IMR-90 (cell line): ENCODE data around the gene CERT1. TPM values are rescaled to one million over a fixed set of nuclear protein-coding genes. Genes with fewer than 3 reads are reported as not detected.
A peak's percentile ranks its signal among the peaks of the same experiment; 100 is the strongest.

ENCODE experiments used
- ATAC-seq: fragments of 200-7000 bp; cut with Tn5 transposase; 2 replicates; pipeline ENCODE4 v1.9.1; 2020; ENCODE audit warnings: low read depth, mild to moderate bottlenecking, moderate library complexity
- BruUV-seq: library from RNA; stranded (reverse); fragments of 400-500 nt; replicated peaks from 2 replicates; lab custom pipeline; 2021; lab: Mats Ljungman, UMichigan
- CTCF ChIA-PET: fragments of 300-600 bp; formaldehyde crosslinking; extraction: SDS; loops from one replicate; lab custom pipeline; 2021; ENCODE audit warnings: antibody characterized with exemption; lab: Yijun Ruan, JAX
- POLR2A ChIA-PET: fragments of 300-600 bp; sonication (Branson Sonifier 250); formaldehyde crosslinking; loops from one replicate; lab custom pipeline; 2022; ENCODE audit warnings: antibody characterized with exemption; ENCODE audit not compliant: unreplicated experiment; lab: Charles Lee
- DNase-seq: peaks from one replicate; pipeline ENCODE4 v3.0.0; 2013
- H2AFZ ChIP-seq: replicated peaks from 2 replicates; pipeline ENCODE3; 2013; ENCODE audit warnings: low read length, mild to moderate bottlenecking; ENCODE audit not compliant: poor library complexity
- H2AK5ac ChIP-seq: 2 replicates; pipeline ENCODE4 v1.6.1; 2013; ENCODE audit warnings: low read depth, low read length, inconsistent platforms
- H2AK9ac ChIP-seq: replicated peaks from 2 replicates; pipeline ENCODE3; 2013; ENCODE audit warnings: mild to moderate bottlenecking, low read depth, low read length, moderate library complexity; ENCODE audit not compliant: poor library complexity
- H2BK120ac ChIP-seq: 2 replicates; pipeline ENCODE4 v1.6.1; 2013; ENCODE audit warnings: low read depth, low read length, inconsistent platforms
- H2BK15ac ChIP-seq: 3 replicates; pipeline ENCODE4 v1.6.1; 2013; ENCODE audit warnings: low read depth, low read length, inconsistent platforms
- H2BK20ac ChIP-seq: 2 replicates; pipeline ENCODE4 v1.6.1; 2013; ENCODE audit warnings: low read depth, mild to moderate bottlenecking, inconsistent platforms, low read length, moderate library complexity
- H2BK5ac ChIP-seq: 2 replicates; pipeline ENCODE4 v1.6.1; 2013; ENCODE audit warnings: mild to moderate bottlenecking, low read depth, low read length, inconsistent platforms; ENCODE audit not compliant: poor library complexity, severe bottlenecking
- H3K14ac ChIP-seq: replicated peaks from 2 replicates; pipeline ENCODE4 v1.6.1; 2013; ENCODE audit warnings: low read depth, low read length, inconsistent platforms
- H3K18ac ChIP-seq: 2 replicates; pipeline ENCODE4 v1.6.1; 2013; ENCODE audit warnings: low read depth, low read length, control low read depth
- H3K23ac ChIP-seq: 2 replicates; pipeline ENCODE4 v1.6.1; 2013; ENCODE audit warnings: low read depth, low read length, inconsistent platforms
- H3K27ac ChIP-seq: 2 replicates; pipeline ENCODE4 v1.5.1; 2013; ENCODE audit warnings: mild to moderate bottlenecking, control low read depth, low read length; ENCODE audit not compliant: insufficient read depth
- H3K27me3 ChIP-seq: 2 replicates; pipeline ENCODE4 v1.6.1; 2013; ENCODE audit warnings: low read length; ENCODE audit not compliant: control insufficient read depth, insufficient read depth
- H3K36me3 ChIP-seq: 2 replicates; pipeline ENCODE4 v1.6.1; 2013; ENCODE audit warnings: low read length, mixed read lengths; ENCODE audit not compliant: control insufficient read depth, insufficient read depth
- H3K4ac ChIP-seq: 2 replicates; pipeline ENCODE4 v1.6.1; 2013; ENCODE audit warnings: low read depth, low read length, inconsistent platforms
- H3K4me1 ChIP-seq: 2 replicates; pipeline ENCODE4 v1.6.1; 2013; ENCODE audit warnings: low read length, mixed read lengths; ENCODE audit not compliant: control insufficient read depth, insufficient read depth
- H3K4me2 ChIP-seq: 2 replicates; pipeline ENCODE4 v1.6.1; 2013; ENCODE audit warnings: low read depth, mild to moderate bottlenecking, control low read depth, low read length, moderate library complexity
- H3K4me3 ChIP-seq: 2 replicates; pipeline ENCODE4 v1.5.1; 2013; ENCODE audit warnings: low read depth, mild to moderate bottlenecking, control low read depth, low read length, moderate library complexity; ENCODE audit not compliant: insufficient read depth
- H3K56ac ChIP-seq: 2 replicates; pipeline ENCODE4 v1.6.1; 2013; ENCODE audit warnings: low read length, inconsistent platforms; ENCODE audit not compliant: insufficient read depth; ENCODE audit errors: extremely low read depth
- H3K79me1 ChIP-seq, 2 experiments: 2 replicates each; pipeline ENCODE4 v1.6.1; 2013; ENCODE audit warnings: low read length in 2 of 2, inconsistent platforms in 1 of 2, low read depth in 1 of 2
- H3K9ac ChIP-seq: 2 replicates; pipeline ENCODE4 v1.6.1; 2013; ENCODE audit warnings: low read depth, low read length, control low read depth
- H3K9me1 ChIP-seq: 2 replicates; pipeline ENCODE4 v1.6.1; 2013; ENCODE audit warnings: low read length, inconsistent platforms; ENCODE audit not compliant: insufficient read depth
- H3K9me3 ChIP-seq: 2 replicates; pipeline ENCODE4 v1.6.1; 2013; ENCODE audit warnings: low read length; ENCODE audit not compliant: control insufficient read depth, insufficient read depth
- H4K20me1 ChIP-seq: 2 replicates; pipeline ENCODE4 v1.6.1; 2013; ENCODE audit warnings: low read length, inconsistent platforms; ENCODE audit not compliant: insufficient read depth
- H4K5ac ChIP-seq: 2 replicates; pipeline ENCODE4 v1.6.1; 2013; ENCODE audit warnings: mild to moderate bottlenecking, low read depth, low read length, control low read depth
- H4K8ac ChIP-seq, 2 experiments: 2 replicates each; pipeline ENCODE4 v1.6.1; 2013; ENCODE audit warnings: low read depth in 2 of 2, low read length in 2 of 2, control low read depth in 1 of 2, inconsistent platforms in 1 of 2
- H4K91ac ChIP-seq: 2 replicates; pipeline ENCODE4 v1.6.1; 2013; ENCODE audit warnings: low read depth, low read length, inconsistent platforms; ENCODE audit not compliant: insufficient read depth
- BHLHE40 ChIP-seq: fragments of 150-350 bp; IDR thresholded peaks from 2 replicates; pipeline ENCODE4 v1.6.1; 2016; ENCODE audit warnings: mild to moderate bottlenecking, low read depth, low read length
- CEBPB ChIP-seq: IDR thresholded peaks from 2 replicates; pipeline ENCODE4 v1.6.1; 2012; ENCODE audit warnings: low read depth, low read length, improper control_type of control experiment
- CHD1 ChIP-seq: IDR thresholded peaks from 2 replicates; pipeline ENCODE4 v1.6.1; 2012; ENCODE audit warnings: low read depth, low read length, improper control_type of control experiment
- ELK1 ChIP-seq: fragments of 150-350 bp; IDR thresholded peaks from 2 replicates; pipeline ENCODE4 v1.6.1; 2016; ENCODE audit warnings: low read depth, mild to moderate bottlenecking, low read length, moderate library complexity, borderline replicate concordance
- FOS ChIP-seq: fragments of 150-350 bp; IDR thresholded peaks from 2 replicates; pipeline ENCODE4 v1.6.1; 2016; ENCODE audit warnings: low read depth, low read length
- MAFK ChIP-seq: IDR thresholded peaks from 2 replicates; pipeline ENCODE4 v1.6.1; 2012; ENCODE audit warnings: low read depth, low read length, improper control_type of control experiment
- MAZ ChIP-seq: IDR thresholded peaks from 2 replicates; pipeline ENCODE4 v1.6.1; 2012; ENCODE audit warnings: low read depth, mild to moderate bottlenecking, low read length, improper control_type of control experiment, moderate library complexity, borderline replicate concordance
- MXI1 ChIP-seq: IDR thresholded peaks from 2 replicates; pipeline ENCODE4 v1.6.1; 2012; ENCODE audit warnings: low read depth, mild to moderate bottlenecking, low read length, moderate library complexity, borderline replicate concordance
- NFE2L2 ChIP-seq: fragments of 150-350 bp; IDR thresholded peaks from 2 replicates; pipeline ENCODE4 v1.6.1; 2016; ENCODE audit warnings: low read depth, mild to moderate bottlenecking, low read length
- POLR2A ChIP-seq: IDR thresholded peaks from 2 replicates; pipeline ENCODE4 v1.6.1; 2012; ENCODE audit warnings: mild to moderate bottlenecking, low read depth, low read length
- RAD21 ChIP-seq: IDR thresholded peaks from 2 replicates; pipeline ENCODE4 v1.6.1; 2012; ENCODE audit warnings: low read length, improper control_type of control experiment
- RCOR1 ChIP-seq: IDR thresholded peaks from 2 replicates; pipeline ENCODE4 v1.6.1; 2012; ENCODE audit warnings: mild to moderate bottlenecking, low read length, improper control_type of control experiment; ENCODE audit not compliant: insufficient replicate concordance
- RFX5 ChIP-seq: IDR thresholded peaks from 2 replicates; pipeline ENCODE4 v1.8.0; 2012; ENCODE audit warnings: low read depth, mild to moderate bottlenecking, low read length, moderate library complexity
- SMC3 ChIP-seq: fragments of 150-350 bp; IDR thresholded peaks from 2 replicates; pipeline ENCODE4 v1.6.1; 2016; ENCODE audit warnings: low read depth, mild to moderate bottlenecking, antibody characterized with exemption, low read length, moderate library complexity
- WGBS, 2 experiments: methylation state at CpG; one replicate each; pipeline versions ENCODE4 v1.1.5 to v1.1.7; 2013; ENCODE audit warnings: missing lambda C conversion rate in 2 of 2; ENCODE audit not compliant: insufficient read length in 1 of 2; ENCODE audit errors: extremely low coverage in 2 of 2; 5-methylcytosine and 5-hydroxymethylcytosine counted together
- dilution Hi-C: fragments of 300-500 bp; cut with HindIII; formaldehyde crosslinking; loops from one replicate; pipeline ENCODE4 v1.14.3; 2018; ENCODE audit warnings: low sequenced_read_pairs; ENCODE audit not compliant: unreplicated experiment
- in situ Hi-C: fragments of 300-500 bp; cut with MboI; formaldehyde crosslinking; loops from 3 replicates; pipeline ENCODE4 v1.14.3; 2019; ENCODE audit warnings: low sequenced_read_pairs, inconsistent platforms, mixed read lengths
- intact Hi-C: fragments of 100-400 bp; cut with micrococcal nuclease; formaldehyde crosslinking; loops from 2 replicates; pipeline ENCODE4 v1.10.0; 2022
- polyA plus RNA-seq, 3 experiments: library from polyadenylated mRNA; depleted of rRNA; stranded (reverse); fragments of >200 nt; gene quantifications; 2 replicates each; pipeline ENCODE4 v1.2.3, GENCODE V29; 2012; ENCODE audit warnings: low replicate concordance in 1 of 3
- total RNA-seq: library from RNA; depleted of rRNA; stranded (reverse); fragments of >200 nt; gene quantifications from 2 replicates; pipeline ENCODE4 v1.2.3, GENCODE V29; 2012
- TF ChIP-seq, protein P1 (sequence below): fragments of 150-350 bp; IDR thresholded peaks from 2 replicates; pipeline ENCODE4 v1.6.1; 2017; ENCODE audit warnings: mild to moderate bottlenecking, antibody characterized with exemption, low read length, low read depth
- TF ChIP-seq, protein P2 (sequence below): conservative IDR thresholded peaks from 2 replicates; pipeline ENCODE4 v1.5.1; 2012; ENCODE audit warnings: mild to moderate bottlenecking, low read depth, low read length, improper control_type of control experiment

Gene CERT1
- total and polyA plus RNA-seq, 2 of the 4 experiments (the other 2 are of a cell fraction): 7.2 TPM

DNA sequence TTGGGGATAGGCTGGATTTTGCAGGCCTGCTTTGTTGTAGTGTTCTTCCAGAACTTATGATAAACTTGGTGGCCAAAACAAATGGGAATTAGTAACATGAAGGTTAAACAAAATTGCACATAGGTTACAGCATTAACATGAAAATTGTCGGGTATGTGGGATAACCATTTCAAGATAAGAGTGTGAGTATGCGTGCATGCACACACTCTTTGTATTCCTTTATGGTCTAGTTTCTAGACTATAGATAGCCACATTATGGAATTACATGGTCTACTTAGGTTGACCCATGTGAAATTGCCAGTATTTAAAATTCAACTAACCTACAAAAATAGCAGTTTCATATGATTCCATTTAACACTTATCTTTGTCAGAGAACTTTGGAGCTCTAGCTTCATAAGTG is 173.0 kb downstream of the CERT1 start:
- Histone ChIP-seq H3K4ac (no peak overlapping the region), H3K36me3 (peaks cover 3% of the 10 kb centered on the region; the same call in 1 of the 2 replicates), H3K79me1 (peaks cover 2 to 33% of the 10 kb centered on the region in 2 experiments; a peak in 2 of 4 replicates), H2BK5ac (no peak overlapping the region), H2BK15ac (no peak overlapping the region), H3K56ac (no peak overlapping the region), H3K4me3 (peak overlapping the region; percentile 79), H3K23ac (peak overlapping the region; percentile 44; the same call in 1 of the 2 replicates), H3K4me2 (peak overlapping the region; percentile 98; the same call in 1 of the 2 replicates), H2AK9ac (no peak overlapping the region), H3K14ac (no peak overlapping the region), H2BK20ac (no peak overlapping the region), H2BK120ac (no peak overlapping the region), H4K91ac (no peak overlapping the region), H4K8ac (no peak overlapping the region), H4K5ac (no peak overlapping the region), H3K9ac (peak overlapping the region; percentile 76; the same call in 1 of the 2 replicates), H3K18ac (no peak overlapping the region), H2AFZ (no peak overlapping the region), H3K4me1 (no peaks in the 10 kb centered on the region; the same call in 1 of the 2 replicates), H3K27me3 (no peaks in the 10 kb centered on the region), H3K27ac (no peak overlapping the region), H3K9me1 (peaks cover 3% of the 10 kb centered on the region; the same call in 1 of the 2 replicates), H4K20me1 (peaks cover 24% of the 10 kb centered on the region), H3K9me3 (no peaks in the 10 kb centered on the region), H2AK5ac (no peak overlapping the region)
- TF ChIP-seq ELK1 (no peak), SMC3 (no peak), CEBPB (no peak), RFX5 (no peak), MXI1 (no peak), POLR2A (no peak), BHLHE40 (no peak), NFE2L2 (no peak), RAD21 (no peak), CHD1 (no peak), MAFK (no peak), FOS (no peak), RCOR1 (no peak), MAZ (no peak)
- TF ChIP-seq, protein P1, sequence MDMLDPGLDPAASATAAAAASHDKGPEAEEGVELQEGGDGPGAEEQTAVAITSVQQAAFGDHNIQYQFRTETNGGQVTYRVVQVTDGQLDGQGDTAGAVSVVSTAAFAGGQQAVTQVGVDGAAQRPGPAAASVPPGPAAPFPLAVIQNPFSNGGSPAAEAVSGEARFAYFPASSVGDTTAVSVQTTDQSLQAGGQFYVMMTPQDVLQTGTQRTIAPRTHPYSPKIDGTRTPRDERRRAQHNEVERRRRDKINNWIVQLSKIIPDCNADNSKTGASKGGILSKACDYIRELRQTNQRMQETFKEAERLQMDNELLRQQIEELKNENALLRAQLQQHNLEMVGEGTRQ: no peak
- TF ChIP-seq, protein P2, sequence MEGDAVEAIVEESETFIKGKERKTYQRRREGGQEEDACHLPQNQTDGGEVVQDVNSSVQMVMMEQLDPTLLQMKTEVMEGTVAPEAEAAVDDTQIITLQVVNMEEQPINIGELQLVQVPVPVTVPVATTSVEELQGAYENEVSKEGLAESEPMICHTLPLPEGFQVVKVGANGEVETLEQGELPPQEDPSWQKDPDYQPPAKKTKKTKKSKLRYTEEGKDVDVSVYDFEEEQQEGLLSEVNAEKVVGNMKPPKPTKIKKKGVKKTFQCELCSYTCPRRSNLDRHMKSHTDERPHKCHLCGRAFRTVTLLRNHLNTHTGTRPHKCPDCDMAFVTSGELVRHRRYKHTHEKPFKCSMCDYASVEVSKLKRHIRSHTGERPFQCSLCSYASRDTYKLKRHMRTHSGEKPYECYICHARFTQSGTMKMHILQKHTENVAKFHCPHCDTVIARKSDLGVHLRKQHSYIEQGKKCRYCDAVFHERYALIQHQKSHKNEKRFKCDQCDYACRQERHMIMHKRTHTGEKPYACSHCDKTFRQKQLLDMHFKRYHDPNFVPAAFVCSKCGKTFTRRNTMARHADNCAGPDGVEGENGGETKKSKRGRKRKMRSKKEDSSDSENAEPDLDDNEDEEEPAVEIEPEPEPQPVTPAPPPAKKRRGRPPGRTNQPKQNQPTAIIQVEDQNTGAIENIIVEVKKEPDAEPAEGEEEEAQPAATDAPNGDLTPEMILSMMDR: no peak
- intact Hi-C loops (loop anchor here (2.0 to 10.0 kb wide), 5 partner anchors 172 to 654 kb away; partner anchors contain the start of genes CERT1, HEXB and POLK), in situ Hi-C loops (no loop called here), dilution Hi-C loops (no loop called here)
- POLR2A ChIA-PET: no interaction called here
- BruUV-seq: TSS peak; percentile 37
- WGBS, 2 experiments: no CpG with 5 or more reads among the region's 2 CpGs
- CTCF ChIA-PET: interaction anchor here (0.6 kb wide), 1 partner anchor 368 kb away, joined by 5 read pairs; no protein-coding TSS in a partner anchor
- ATAC-seq: no peak
- DNase-seq: no peak
